Thyroid gland (tissue), 4 donors: ENCODE data around the gene KCNMA1. TPM values are rescaled to one million over a fixed set of nuclear protein-coding genes. Genes with fewer than 3 reads are reported as not detected.

Experiments used
- DNase-seq, 2 donors: peaks; one replicate each; pipeline ENCODE4 v3.0.0-alpha.2; 2019
- H3K27ac ChIP-seq, 3 donors: fragments of 200-600 bp; sonication (generic); 1 replicate in 2 of 3; 2 replicates in 1 of 3; pipeline ENCODE4 v1.5.1; 2016 to 2019; ENCODE audit warnings: mild to moderate bottlenecking in 1 of 3, moderate library complexity in 1 of 3
- H3K27me3 ChIP-seq: fragments of 200-600 bp; sonication (generic); one replicate; pipeline ENCODE4 v1.5.1; 2019
- H3K36me3 ChIP-seq, 2 donors: fragments of 200-600 bp; sonication (generic); one replicate each; pipeline ENCODE4 v1.5.1; 2016 to 2019
- H3K4me1 ChIP-seq, 2 donors: fragments of 200-600 bp; sonication (generic); one replicate each; pipeline ENCODE4 v1.5.1; 2017 to 2019
- H3K4me3 ChIP-seq, 3 donors: fragments of 200-600 bp; sonication (generic); replicated peaks in 1 of 3; 1 replicate in 2 of 3; 2 replicates in 1 of 3; pipeline ENCODE4 v1.5.1; 2016; ENCODE audit warnings: mild to moderate bottlenecking in 1 of 3
- H3K9me3 ChIP-seq: fragments of 200-600 bp; sonication (generic); one replicate; pipeline ENCODE4 v1.5.1; 2017
- CTCF ChIP-seq, 6 experiments: fragments of 200-600 bp in 3 of 6; fragments of 450-650 bp in 3 of 6; sonication (generic) in 3 of 6; IDR thresholded peaks; one replicate each; pipeline ENCODE4 v1.5.1; 2016 to 2019; ENCODE audit warnings: antibody characterized with exemption in 6 of 6, mild to moderate bottlenecking in 2 of 6, inconsistent platforms in 1 of 6, moderate library complexity in 1 of 6
- POLR2A ChIP-seq, 2 donors: fragments of 450-650 bp; IDR thresholded peaks; one replicate each; pipeline ENCODE4 v1.6.1; 2017; ENCODE audit warnings: antibody characterized with exemption in 2 of 2, mild to moderate bottlenecking in 2 of 2, moderate library complexity in 1 of 2
- WGBS, 2 donors: methylation state at CpG; one replicate each; pipeline ENCODE4 v1.1.5; 2017; 5-methylcytosine and 5-hydroxymethylcytosine counted together
- intact Hi-C: fragments of 100-400 bp; cut with DNase I; formaldehyde crosslinking; loops from one replicate; pipeline ENCODE4 v1.15.1; 2023
- total RNA-seq, 4 donors: library from RNA; depleted of rRNA; stranded (reverse); fragments of >200 nt; gene quantifications; one replicate each; pipeline ENCODE4 v1.2.3, GENCODE V29; 2016

KCNMA1 gene
- total RNA-seq, 4 donors from 2014 or later: 2.5 to 5.1 (median 3.6) TPM

GRCh38 chr10:77293773-77294172 lies 343.8 kb downstream of the KCNMA1 start:
- H3K27ac ChIP-seq: no peak overlapping the region
- no peaks in the 10 kb centered on the region for H3K9me3 ChIP-seq
- H3K27me3 ChIP-seq: no peaks in the 10 kb centered on the region
- WGBS, 2 donors: 82% methylated on average over 7 of the region's 7 CpGs
- intact Hi-C loops: no loop called here
- H3K4me3 ChIP-seq: no peak overlapping the region
- TF ChIP-seq CTCF (IDR thresholded peaks at IDR 0.05) (no peak), POLR2A (IDR thresholded peaks at IDR 0.05) (no peak)
- DNase-seq: no peak
- no peaks in the 10 kb centered on the region for H3K4me1 ChIP-seq
- no peaks in the 10 kb centered on the region for H3K36me3 ChIP-seq

GRCh38 chr10:77293347-77293746 lies 344.3 kb downstream of the KCNMA1 start:
- Histone ChIP-seq H3K27me3 (no peaks in the 10 kb centered on the region), H3K36me3 (no peaks in the 10 kb centered on the region), H3K9me3 (no peaks in the 10 kb centered on the region), H3K4me1 (no peaks in the 10 kb centered on the region), H3K27ac (no peak overlapping the region), H3K4me3 (no peak overlapping the region)
- intact Hi-C loops: no loop called here
- no peak for TF ChIP-seq CTCF (IDR thresholded peaks at IDR 0.05)
- TF ChIP-seq POLR2A (IDR thresholded peaks at IDR 0.05): no peak
- 63 to 81% methylated on average over 2 of the region's 2 CpGs for WGBS, 2 donors
- no peak for DNase-seq

- H3K27me3 ChIP-seq: no peaks in the 10 kb centered on the region
- H3K9me3 ChIP-seq: no peaks in the 10 kb centered on the region
- intact Hi-C loops: no loop called here
- H3K4me3 ChIP-seq: no peak overlapping the region
- TF ChIP-seq CTCF (IDR thresholded peaks at IDR 0.05) (no peak), POLR2A (IDR thresholded peaks at IDR 0.05) (no peak)
- peaks cover 0 to 5% of the 10 kb centered on the region in 2 donors for H3K4me1 ChIP-seq
- no peaks in the 10 kb centered on the region for H3K36me3 ChIP-seq
- DNase-seq: no peak
- 59 to 72% methylated on average over 10 of the region's 10 CpGs for WGBS, 2 donors
- H3K27ac ChIP-seq: no peak overlapping the region
These were observed 345.8 kb downstream of the KCNMA1 start for GRCh38 chr10:77291596-77292505.

- peaks cover 0 to 7% of the 10 kb centered on the region in 2 donors for H3K4me1 ChIP-seq
- no peak for TF ChIP-seq POLR2A (IDR thresholded peaks at IDR 0.05)
- no peak for TF ChIP-seq CTCF (IDR thresholded peaks at IDR 0.05)
- H3K9me3 ChIP-seq: no peaks in the 10 kb centered on the region
- intact Hi-C loops: no loop called here
- no peak for DNase-seq
- H3K27me3 ChIP-seq: no peaks in the 10 kb centered on the region
- no peaks in the 10 kb centered on the region for H3K36me3 ChIP-seq
- 56 to 62% methylated on average over 6 of the region's 6 CpGs for WGBS, 2 donors
- H3K27ac ChIP-seq: no peak overlapping the region
- H3K4me3 ChIP-seq: no peak overlapping the region
These were observed 347.0 kb downstream of the KCNMA1 start for GRCh38 chr10:77290528-77291155.

- peaks cover 0 to 7% of the 10 kb centered on the region in 2 donors for H3K4me1 ChIP-seq
- no peak overlapping the region for H3K27ac ChIP-seq
- H3K4me3 ChIP-seq: no peak overlapping the region
- DNase-seq: no peak
- intact Hi-C loops: no loop called here
- no peaks in the 10 kb centered on the region for H3K36me3 ChIP-seq
- no peaks in the 10 kb centered on the region for H3K9me3 ChIP-seq
- TF ChIP-seq CTCF (IDR thresholded peaks at IDR 0.05) (no peak), POLR2A (IDR thresholded peaks at IDR 0.05) (no peak)
- H3K27me3 ChIP-seq: no peaks in the 10 kb centered on the region
- WGBS, 2 donors: 92 to 93% methylated on average over 5 of the region's 5 CpGs
These were observed 347.8 kb downstream of the KCNMA1 start for GRCh38 chr10:77289790-77290189.
